GM23338 (cell line): ENCODE results near the gene DNAJC17. TPM values are rescaled to one million over a fixed set of nuclear protein-coding genes. Genes with fewer than 3 reads are reported as not detected.

Experiments
- ATAC-seq: fragments of 200-7000 bp; cut with Tn5 transposase; 3 replicates; pipeline ENCODE4 v1.9.1; 2020
- DNase-seq: peaks from one replicate; pipeline ENCODE4 v3.0.0-alpha.2; 2015; ENCODE audit warnings: low spot score
- H2AFZ ChIP-seq: fragments of 200-600 bp; sonication (generic); 2 replicates; pipeline ENCODE4 v1.8.0; 2016; ENCODE audit warnings: antibody characterized with exemption, mild to moderate bottlenecking, moderate library complexity
- H3F3A ChIP-seq: fragments of 200-600 bp; sonication (generic); replicated peaks from 2 replicates; pipeline ENCODE4 v1.8.0; 2017; ENCODE audit warnings: antibody characterized with exemption, mixed run types, low read depth
- H3K27ac ChIP-seq: fragments of 200-600 bp; sonication (generic); 2 replicates; pipeline ENCODE4 v1.6.1; 2016; ENCODE audit warnings: low read depth
- H3K27me3 ChIP-seq: fragments of 200-600 bp; sonication (generic); 2 replicates; pipeline ENCODE4 v1.8.0; 2016; ENCODE audit warnings: mild to moderate bottlenecking, mixed run types, moderate library complexity; ENCODE audit not compliant: insufficient read depth
- H3K36me3 ChIP-seq: fragments of 200-600 bp; sonication (generic); 2 replicates; pipeline ENCODE4 v1.8.0; 2016; ENCODE audit warnings: mild to moderate bottlenecking; ENCODE audit not compliant: insufficient read depth
- H3K4me1 ChIP-seq: fragments of 200-600 bp; sonication (generic); 2 replicates; pipeline ENCODE4 v1.8.0; 2016; ENCODE audit warnings: mild to moderate bottlenecking, moderate library complexity; ENCODE audit not compliant: insufficient read depth
- H3K4me2 ChIP-seq: fragments of 200-600 bp; sonication (generic); 2 replicates; pipeline ENCODE4 v1.7.1; 2017; ENCODE audit warnings: mixed run types
- H3K4me3 ChIP-seq: fragments of 200-600 bp; sonication (generic); 2 replicates; pipeline ENCODE4 v1.6.1; 2016; ENCODE audit warnings: mixed run types
- H3K79me2 ChIP-seq: fragments of 200-600 bp; sonication (generic); replicated peaks from 2 replicates; pipeline ENCODE4 v1.8.0; 2017; ENCODE audit warnings: mild to moderate bottlenecking; ENCODE audit not compliant: insufficient read depth
- H3K9me2 ChIP-seq: fragments of 200-600 bp; sonication (generic); 2 replicates; pipeline ENCODE4 v1.8.0; 2017; ENCODE audit not compliant: insufficient read depth
- H4K20me1 ChIP-seq: fragments of 200-600 bp; sonication (generic); replicated peaks from 2 replicates; pipeline ENCODE4 v1.8.0; 2017; ENCODE audit warnings: mild to moderate bottlenecking; ENCODE audit not compliant: insufficient read depth
- H3K27ac Mint-ChIP-seq: 2 replicates; pipeline ENCODE4 v1.8.0; 2020; ENCODE audit warnings: inconsistent platforms, mild to moderate bottlenecking, moderate library complexity, mixed read lengths
- H3K27me3 Mint-ChIP-seq: 3 replicates; pipeline ENCODE4 v1.8.0; 2022; ENCODE audit warnings: low read depth, mild to moderate bottlenecking, moderate library complexity, mixed read lengths, inconsistent platforms; ENCODE audit not compliant: insufficient read depth, poor library complexity
- H3K36me3 Mint-ChIP-seq: 3 replicates; pipeline ENCODE4 v1.8.0; 2021; ENCODE audit warnings: low read depth, mild to moderate bottlenecking, inconsistent platforms, moderate library complexity, mixed read lengths
- H3K4me1 Mint-ChIP-seq: 3 replicates; pipeline ENCODE4 v1.8.0; 2020; ENCODE audit warnings: mild to moderate bottlenecking, inconsistent platforms, mixed read lengths
- H3K4me3 Mint-ChIP-seq: 3 replicates; pipeline ENCODE4 v1.8.0; 2021; ENCODE audit warnings: moderate library complexity, mild to moderate bottlenecking, inconsistent platforms, mixed read lengths
- H3K9me3 Mint-ChIP-seq: 3 replicates; pipeline ENCODE4 v1.8.0; 2020; ENCODE audit warnings: moderate library complexity, mild to moderate bottlenecking, inconsistent platforms, mixed read lengths
- CREB1 ChIP-seq: fragments of 250-450 bp; sonication (Bioruptor Pico); IDR thresholded peaks from 2 replicates; pipeline ENCODE4 v1.5.0; 2020; ENCODE audit warnings: low read depth, mild to moderate bottlenecking, moderate library complexity
- CTCF ChIP-seq, 2 experiments: fragments of 200-600 bp in 1 of 2; sonication (generic) in 1 of 2; conservative IDR thresholded peaks; 2 replicates each; pipeline versions ENCODE4 v1.5.1 to v1.6.1; 2016 to 2017; ENCODE audit warnings: antibody characterized with exemption in 2 of 2, low read depth in 2 of 2, mild to moderate bottlenecking in 2 of 2, moderate library complexity in 1 of 2
- ETS1 ChIP-seq: IDR thresholded peaks from 2 replicates; pipeline ENCODE4 v1.6.1; 2016; ENCODE audit warnings: antibody characterized with exemption
- EZH2 ChIP-seq: fragments of 200-600 bp; sonication (generic); IDR thresholded peaks from one replicate; pipeline ENCODE4 v1.8.0; 2017; ENCODE audit warnings: antibody characterized with exemption, mild to moderate bottlenecking, low read depth; ENCODE audit not compliant: unreplicated experiment
- EZH2phosphoT487 ChIP-seq: fragments of 200-600 bp; sonication (generic); IDR thresholded peaks from one replicate; pipeline ENCODE4 v1.8.1; 2018; ENCODE audit warnings: antibody characterized with exemption; ENCODE audit not compliant: unreplicated experiment
- JUNB ChIP-seq: IDR thresholded peaks from one replicate; pipeline ENCODE4 v1.6.1; 2016; ENCODE audit warnings: antibody characterized with exemption; ENCODE audit not compliant: unreplicated experiment
- NANOG ChIP-seq: IDR thresholded peaks from 2 replicates; pipeline ENCODE4 v1.6.1; 2016; ENCODE audit warnings: antibody characterized with exemption, borderline replicate concordance
- POLR2AphosphoS5 ChIP-seq: IDR thresholded peaks from 2 replicates; pipeline ENCODE4 v1.6.1; 2016; ENCODE audit warnings: antibody characterized with exemption, low read depth
- REST ChIP-seq: IDR thresholded peaks from one replicate; pipeline ENCODE4 v1.6.1; 2018; ENCODE audit warnings: antibody characterized with exemption; ENCODE audit not compliant: unreplicated experiment
- STAT1 ChIP-seq: IDR thresholded peaks from one replicate; pipeline ENCODE4 v1.6.1; 2016; ENCODE audit warnings: antibody characterized with exemption; ENCODE audit not compliant: unreplicated experiment
- ZNF114 ChIP-seq: fragments of 250-450 bp; sonication (Bioruptor Pico); IDR thresholded peaks from 2 replicates; pipeline ENCODE4 v1.5.0; 2020; ENCODE audit warnings: mild to moderate bottlenecking, moderate library complexity
- ZNF331 ChIP-seq: fragments of 250-450 bp; sonication (Bioruptor Pico); IDR thresholded peaks from 2 replicates; pipeline ENCODE4 v1.5.0; 2020; ENCODE audit warnings: low read depth, mild to moderate bottlenecking, moderate library complexity
- ZNF462 ChIP-seq: fragments of 250-450 bp; sonication (Bioruptor Pico); IDR thresholded peaks from 2 replicates; pipeline ENCODE4 v1.5.0; 2020; ENCODE audit warnings: mild to moderate bottlenecking, moderate library complexity
- polyA plus RNA-seq: library from polyadenylated mRNA; unstranded; fragments of >200 nt; fragmentation: Nextera tagmentation; extraction: Ambion mirVana; gene quantifications from 2 replicates; pipeline ENCODE4 v1.2.1, GENCODE V29; 2016
- total RNA-seq: library from RNA; depleted of rRNA; stranded (reverse); fragments of >200 nt; shearing (Covaris generic); gene quantifications from 2 replicates; pipeline ENCODE4 v1.2.3, GENCODE V29; 2014

DNAJC17 gene
- total and polyA plus RNA-seq, 2 experiments from 2014 or later = 23.0 to 77.6 TPM

- Histone ChIP-seq H2AFZ (no peak overlapping the region), H3K4me3 (no peak overlapping the region), H3K9me2 (no peaks in the 10 kb centered on the region), H3F3A (peaks cover 17% of the 10 kb centered on the region), H3K4me2 (no peak overlapping the region), H3K27me3 (no peaks in the 10 kb centered on the region), H3K27ac (peak overlapping the region; percentile 50; the same call in 1 of the 2 replicates), H3K79me2 (peaks cover 10% of the 10 kb centered on the region), H4K20me1 (peaks cover 3% of the 10 kb centered on the region), H3K36me3 (peaks cover 4% of the 10 kb centered on the region), H3K4me1 (no peaks in the 10 kb centered on the region; the same call in 1 of the 2 replicates)
- peaks cover 10% of the 10 kb centered on the region for H3K27me3 Mint-ChIP-seq
- no peak overlapping the region for H3K27ac Mint-ChIP-seq
- DNase-seq (no peak), ATAC-seq (no peak)
- TF ChIP-seq EZH2 (no peak), ZNF114 (CRISPR knock-in tag) (no peak), NANOG (no peak), ZNF462 (CRISPR knock-in tag) (no peak), ETS1 (no peak), REST (no peak), CREB1 (CRISPR knock-in tag) (no peak), POLR2AphosphoS5 (no peak), EZH2phosphoT487 (no peak), ZNF331 (no peak), STAT1 (no peak), JUNB (no peak), CTCF (conservative IDR thresholded peaks at IDR 0.05; ENCODE audit: low read depth in 2 of 2) (no peak)
- peaks cover 52% of the 10 kb centered on the region for H3K36me3 Mint-ChIP-seq
- H3K9me3 Mint-ChIP-seq = no peaks in the 10 kb centered on the region
- H3K4me3 Mint-ChIP-seq = no peak overlapping the region
- peaks cover 23% of the 10 kb centered on the region for H3K4me1 Mint-ChIP-seq
Observed at GRCh38 chr15:40856746-40857145, 49.5 kb upstream of the DNAJC17 start.
